Stimulated activated CD8-positive, alpha-beta memory T cell treated with anti-CD3 and anti-CD28 coated beads, Interleukin-12 subunit alpha, Interleukin-12 subunit beta, amount 100 ng/mL, for 24 hours (primary cell): Measurements from ENCODE around the gene HSPA12A.

Experiments used
- DNase-seq: peaks from one replicate; pipeline ENCODE4 v3.0.0-alpha.2; 2020; ENCODE audit errors: extremely low read depth

The HSPA12A gene

DNA sequence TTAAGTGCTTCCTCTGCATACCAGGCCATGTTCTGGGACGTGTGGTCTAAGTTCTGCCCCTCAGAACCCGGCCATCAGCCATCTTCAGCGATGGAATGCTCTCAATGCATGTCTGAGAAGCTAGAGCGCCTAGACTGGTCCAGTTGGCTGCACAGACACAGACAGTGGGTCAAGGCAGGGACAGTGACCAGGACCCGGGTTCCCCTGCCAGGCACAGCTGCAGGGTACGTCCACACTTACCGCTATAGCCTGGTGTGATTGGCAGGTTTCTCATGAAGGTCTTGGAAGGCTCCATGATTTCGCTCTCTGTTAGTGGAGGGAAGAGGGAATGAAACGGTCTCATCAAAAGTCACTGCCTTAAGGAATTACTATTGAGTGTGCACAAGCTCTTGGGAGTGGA, 74.3 kb downstream of the HSPA12A start:
- DNase-seq = no peak

DNA sequence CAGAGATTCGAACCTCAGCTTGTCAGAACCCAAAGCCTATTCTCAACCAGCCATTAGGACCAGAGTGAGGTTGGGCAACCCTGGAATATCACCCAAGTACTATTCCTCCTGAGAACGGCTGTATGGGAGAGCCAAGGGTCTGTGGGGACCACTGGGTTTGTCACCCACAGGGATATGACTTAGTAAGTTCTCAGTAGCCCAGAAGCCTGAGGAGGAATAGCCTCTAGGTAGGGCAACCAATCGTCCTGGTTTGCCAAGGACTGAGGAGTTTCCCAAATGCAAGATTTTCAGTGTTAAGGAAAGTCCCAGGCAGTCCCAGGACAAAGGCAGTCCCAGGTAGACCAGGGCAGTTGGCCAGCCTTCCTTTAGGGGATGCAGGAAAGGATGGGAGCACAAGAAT, 74.9 kb downstream of the HSPA12A start:
- no peak for DNase-seq

DNA sequence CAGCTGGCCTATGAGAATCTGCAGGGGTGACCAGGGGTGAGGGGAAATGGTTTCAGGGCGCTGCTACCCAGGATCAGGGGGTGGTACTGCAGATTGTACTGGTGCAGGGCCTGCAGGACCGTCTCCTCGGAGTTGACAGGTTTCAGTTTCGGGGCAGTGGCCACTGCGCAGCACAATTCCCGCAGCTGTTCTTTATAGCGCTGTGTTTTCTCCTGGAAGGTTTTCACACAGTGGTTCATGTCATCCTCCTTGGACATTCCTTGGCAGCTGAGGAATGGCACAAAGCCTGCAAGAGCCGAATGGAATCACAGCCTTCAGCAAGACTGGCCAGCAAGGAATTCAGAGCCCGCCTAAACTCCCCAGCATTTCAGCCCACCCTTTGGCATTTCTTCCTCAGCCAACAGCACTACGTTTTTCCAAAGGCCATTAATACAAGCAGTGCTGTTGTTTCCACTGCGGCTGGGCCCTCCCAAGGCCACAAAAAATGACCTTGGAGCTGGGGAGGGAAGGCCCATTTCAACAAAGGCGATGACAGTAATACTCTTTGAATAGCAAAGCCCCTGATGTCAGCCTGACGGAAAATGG, 76.7 kb downstream of the HSPA12A start:
- no peak for DNase-seq

DNA sequence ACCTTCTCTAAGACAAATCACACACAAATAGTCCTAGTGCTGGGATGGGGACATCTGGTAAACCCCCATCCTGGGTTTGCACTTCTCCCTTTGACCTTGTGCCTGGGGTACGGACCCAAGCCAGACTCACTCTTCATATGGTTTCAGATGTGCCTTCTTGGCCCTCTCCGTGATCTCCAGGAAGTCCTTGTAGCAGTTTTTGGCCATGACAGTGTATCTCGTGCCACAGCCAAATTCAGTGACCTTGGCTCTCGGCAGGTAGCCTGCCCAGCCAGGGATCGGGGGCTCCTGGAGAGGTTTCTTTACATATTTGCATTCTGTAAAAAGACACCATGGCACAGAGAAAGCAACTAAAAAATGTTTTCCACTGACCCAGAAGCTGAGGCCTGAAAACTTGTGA, 77.7 kb downstream of the HSPA12A start:
- no peak for DNase-seq

GRCh38 chr10:116663342-116663741, 79.0 kb downstream of the HSPA12A start:
- no peak for DNase-seq

GRCh38 chr10:116660860-116661259, 81.5 kb downstream of the HSPA12A start:
- no peak for DNase-seq

DNA sequence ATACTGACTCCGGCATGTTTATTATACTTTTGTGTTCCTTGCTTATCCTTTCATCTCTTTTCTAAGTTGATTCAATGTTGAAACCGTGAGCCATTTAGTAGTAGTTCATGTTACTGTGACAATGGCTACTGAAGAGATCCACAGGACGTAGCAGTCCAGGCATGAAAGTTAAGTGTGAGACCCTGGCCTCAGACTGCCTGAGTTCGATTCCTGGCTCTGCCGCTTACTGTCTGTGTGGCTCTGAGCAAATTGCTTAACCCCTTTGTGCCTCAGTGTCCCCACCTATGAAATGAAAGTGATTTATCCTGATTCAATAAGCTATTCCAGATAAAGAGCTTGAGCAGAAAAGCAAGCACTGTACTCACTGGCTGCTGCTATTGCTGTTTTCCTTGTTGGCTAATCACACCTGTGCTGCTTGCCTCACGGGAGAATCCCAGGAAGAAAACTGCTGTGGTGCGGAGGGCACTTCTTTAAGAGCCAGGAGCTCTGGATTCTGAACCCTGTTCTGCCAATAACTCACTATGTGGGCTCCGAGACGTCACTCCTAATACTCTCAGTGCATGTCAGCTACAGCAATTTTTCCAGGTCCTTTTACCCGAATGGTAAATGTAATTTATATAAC, 83.2 kb downstream of the HSPA12A start:
- no peak for DNase-seq

- DNase-seq = no peak
These were observed 84.4 kb downstream of the HSPA12A start for GRCh38 chr10:116657863-116658551.

GRCh38 chr10:116656044-116656443, 86.3 kb downstream of the HSPA12A start:
- no peak for DNase-seq

DNA sequence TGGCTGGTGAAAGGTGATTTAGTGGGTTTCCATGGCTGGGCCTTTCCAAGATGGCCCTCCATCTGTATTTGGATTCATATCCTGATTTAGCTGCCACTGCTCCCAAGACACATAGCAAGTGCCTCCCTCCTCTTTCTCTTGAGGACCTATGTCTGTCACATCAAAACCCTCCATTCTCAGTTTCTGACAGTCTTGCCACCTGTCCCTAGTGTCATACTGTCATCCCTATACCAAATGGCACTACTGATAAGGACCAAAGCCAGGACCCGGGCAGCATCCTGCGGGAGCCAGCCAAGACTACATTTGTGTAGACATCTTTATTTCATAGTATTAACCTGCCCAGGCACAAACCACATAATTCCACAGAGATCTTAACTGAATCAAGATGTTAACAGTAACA, 86.8 kb downstream of the HSPA12A start:
- no peak for DNase-seq

DNA sequence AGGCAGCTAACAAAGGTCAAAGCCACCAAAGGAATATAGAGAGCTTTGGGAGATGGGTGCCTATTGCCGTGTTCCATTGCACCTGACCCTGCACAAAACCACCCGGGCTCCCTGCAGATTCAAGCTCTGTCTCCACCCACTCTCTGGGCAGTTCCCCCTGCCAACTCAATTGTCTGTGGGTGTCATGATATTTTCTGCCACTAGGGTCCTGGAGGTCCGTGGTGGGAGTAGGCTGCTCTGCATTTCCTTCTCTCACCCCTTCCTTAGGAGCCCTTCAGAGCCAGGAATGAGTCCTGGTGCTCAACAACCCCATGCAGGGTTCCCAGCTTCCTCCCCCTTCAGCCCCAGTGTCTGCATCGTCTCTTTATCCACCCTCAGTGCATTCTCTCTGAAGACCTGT, 87.5 kb downstream of the HSPA12A start:
- DNase-seq = no peak

- no peak for DNase-seq
These were observed 88.5 kb downstream of the HSPA12A start for GRCh38 chr10:116653885-116654284.

DNA sequence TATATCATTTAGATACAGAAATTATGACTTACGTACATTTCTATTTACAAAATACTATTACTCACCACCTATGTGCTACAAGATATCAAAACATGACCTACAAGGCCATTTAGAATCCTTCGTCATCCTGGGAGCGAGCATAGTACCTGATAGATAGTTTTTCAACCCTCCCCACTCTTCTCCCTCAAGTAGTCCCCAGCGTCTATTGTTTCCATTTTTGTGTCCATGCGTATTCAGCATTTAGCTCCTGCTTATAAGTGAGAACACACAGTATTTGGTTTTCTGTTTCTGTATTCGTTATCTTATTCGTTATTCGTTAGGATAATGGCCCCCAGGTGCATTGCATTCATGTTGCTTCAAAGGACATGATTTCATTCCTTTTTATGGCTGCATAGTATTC, 93.5 kb downstream of the HSPA12A start:
- no peak for DNase-seq

- no peak for DNase-seq
These were observed 95.9 kb downstream of the HSPA12A start for GRCh38 chr10:116646502-116646901.

- no peak for DNase-seq
These were observed 104.5 kb downstream of the HSPA12A start for GRCh38 chr10:116637830-116638229.

GRCh38 chr10:116636976-116637375, 105.4 kb downstream of the HSPA12A start:
- DNase-seq = no peak

DNA sequence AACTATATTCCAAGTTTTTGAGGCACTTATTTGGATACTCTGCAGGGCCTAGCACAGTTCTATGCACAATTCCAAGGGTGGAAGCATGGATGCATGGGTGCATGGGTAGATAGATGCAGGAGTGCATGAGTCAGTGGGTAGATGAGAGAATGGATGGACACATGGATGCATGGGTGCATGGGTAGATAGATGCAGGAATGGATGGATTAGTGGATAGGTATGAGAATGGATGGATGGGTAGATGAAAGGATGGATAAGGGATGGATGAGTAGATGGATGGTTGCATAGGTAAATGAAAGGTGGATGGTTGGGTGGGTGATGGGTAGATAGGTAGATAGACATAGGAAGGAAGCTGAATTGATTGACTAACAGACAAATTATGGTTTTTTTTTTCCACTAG, 106.0 kb downstream of the HSPA12A start:
- DNase-seq = no peak

GRCh38 chr10:116634126-116634975, 108.0 kb downstream of the HSPA12A start:
- no peak for DNase-seq

- DNase-seq = no peak
These were observed 109.2 kb downstream of the HSPA12A start for GRCh38 chr10:116633216-116633600.

DNA sequence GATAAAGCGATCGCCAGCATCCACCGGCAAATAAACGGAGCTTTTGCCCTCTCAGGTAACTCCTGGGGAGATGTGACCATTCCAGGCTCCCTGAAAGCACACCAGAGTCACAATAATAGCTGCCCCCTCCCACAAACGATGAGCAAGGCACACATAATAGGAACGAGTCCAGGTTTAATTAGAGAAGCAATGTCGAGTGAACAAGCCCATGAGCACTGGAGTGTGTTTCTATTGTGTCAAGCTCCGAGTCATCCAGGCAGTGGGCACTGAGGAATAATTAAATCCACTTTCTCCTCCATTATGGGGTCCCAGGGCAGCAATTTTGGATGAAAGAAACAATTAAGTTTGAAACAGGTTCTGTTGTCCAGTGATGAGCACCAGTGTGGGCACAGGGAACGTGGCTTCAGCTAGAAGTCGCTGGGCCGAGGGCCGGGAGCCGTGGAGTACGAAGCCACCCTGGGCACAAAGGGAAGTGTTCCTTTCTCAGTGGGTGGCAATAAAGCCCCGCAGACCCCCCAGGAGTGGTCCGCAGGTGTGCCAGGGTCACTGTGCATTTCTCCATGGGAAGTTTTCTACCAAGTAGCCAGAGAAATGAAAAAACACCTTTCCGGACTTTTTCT, 109.7 kb downstream of the HSPA12A start:
- no peak for DNase-seq

- DNase-seq = no peak
These were observed 110.5 kb downstream of the HSPA12A start for GRCh38 chr10:116631871-116632295.

DNA sequence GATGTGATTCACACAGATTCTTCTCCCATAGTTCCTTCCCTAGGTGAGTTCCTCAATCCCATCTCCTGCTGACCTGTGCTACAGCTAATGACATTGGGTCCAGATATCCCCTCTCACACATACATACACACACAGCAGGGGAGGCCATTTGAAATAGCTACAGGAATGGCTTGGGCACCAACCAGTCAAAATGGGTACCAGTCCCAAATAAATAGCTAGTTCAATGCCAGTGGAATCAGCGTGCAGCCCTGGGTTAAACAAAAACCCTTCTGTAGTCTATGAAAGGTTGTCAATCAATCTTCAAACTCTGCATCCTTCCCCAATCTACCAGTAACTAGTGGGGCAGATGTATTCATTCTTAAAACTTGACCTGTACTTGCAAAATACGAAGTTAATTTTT, 112.3 kb downstream of the HSPA12A start:
- DNase-seq = no peak
